ENCODE results near the gene PANK3.

The PANK3 gene

DNA sequence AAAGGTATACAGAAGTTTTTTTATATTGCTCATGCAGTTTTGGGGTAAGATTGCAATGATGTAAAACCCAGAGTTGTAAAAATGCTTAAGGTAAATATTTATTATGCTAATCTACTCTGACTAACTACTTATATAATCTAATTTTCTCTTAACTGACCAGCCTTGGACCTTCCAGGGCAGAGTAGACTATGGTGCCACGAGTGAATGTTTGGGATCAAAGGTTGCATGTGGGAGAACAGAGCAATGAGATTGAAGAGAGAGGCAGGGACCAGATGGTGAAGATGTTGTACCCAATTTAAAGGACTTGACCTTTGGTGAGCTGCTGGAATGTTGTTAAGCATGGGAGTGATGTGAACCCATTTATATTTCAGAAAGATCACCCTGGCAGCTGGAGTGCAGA lies 34.8 kb upstream of the PANK3 start:
- Histone ChIP-seq H4K20me1 (ENCODE audit: insufficient read depth, low read length) (no peaks in the 10 kb centered on the region), H3K4me2 (ENCODE audit: low read length) (no peak overlapping the region), H3K4me3 (ENCODE audit: low read length) (no peak overlapping the region), H2AFZ (ENCODE audit: low read depth, low read length) (no peak overlapping the region), H3K79me2 (ENCODE audit: low read length) (no peaks in the 10 kb centered on the region), H3K9me3 (ENCODE audit: insufficient read depth, low read length) (no peaks in the 10 kb centered on the region), H3K27me3 (ENCODE audit: low read depth, low read length) (peaks cover 5% of the 10 kb centered on the region; the same call in 1 of the 2 replicates), H3K27ac (ENCODE audit: low read length) (no peak overlapping the region), H3K9ac (ENCODE audit: low read length) (no peak overlapping the region), H3K4me1 (ENCODE audit: low read length) (no peaks in the 10 kb centered on the region), H3K36me3 (replicated peaks; ENCODE audit: low read depth, low read length) (no peaks in the 10 kb centered on the region)
- TF ChIP-seq, protein P1, sequence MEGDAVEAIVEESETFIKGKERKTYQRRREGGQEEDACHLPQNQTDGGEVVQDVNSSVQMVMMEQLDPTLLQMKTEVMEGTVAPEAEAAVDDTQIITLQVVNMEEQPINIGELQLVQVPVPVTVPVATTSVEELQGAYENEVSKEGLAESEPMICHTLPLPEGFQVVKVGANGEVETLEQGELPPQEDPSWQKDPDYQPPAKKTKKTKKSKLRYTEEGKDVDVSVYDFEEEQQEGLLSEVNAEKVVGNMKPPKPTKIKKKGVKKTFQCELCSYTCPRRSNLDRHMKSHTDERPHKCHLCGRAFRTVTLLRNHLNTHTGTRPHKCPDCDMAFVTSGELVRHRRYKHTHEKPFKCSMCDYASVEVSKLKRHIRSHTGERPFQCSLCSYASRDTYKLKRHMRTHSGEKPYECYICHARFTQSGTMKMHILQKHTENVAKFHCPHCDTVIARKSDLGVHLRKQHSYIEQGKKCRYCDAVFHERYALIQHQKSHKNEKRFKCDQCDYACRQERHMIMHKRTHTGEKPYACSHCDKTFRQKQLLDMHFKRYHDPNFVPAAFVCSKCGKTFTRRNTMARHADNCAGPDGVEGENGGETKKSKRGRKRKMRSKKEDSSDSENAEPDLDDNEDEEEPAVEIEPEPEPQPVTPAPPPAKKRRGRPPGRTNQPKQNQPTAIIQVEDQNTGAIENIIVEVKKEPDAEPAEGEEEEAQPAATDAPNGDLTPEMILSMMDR (IDR thresholded peaks at IDR 0.05; ENCODE audit: low read depth, low read length) = no peak
- TF ChIP-seq EZH2phosphoT487 (IDR thresholded peaks at IDR 0.05; ENCODE audit: low read depth) = no peak

DNA sequence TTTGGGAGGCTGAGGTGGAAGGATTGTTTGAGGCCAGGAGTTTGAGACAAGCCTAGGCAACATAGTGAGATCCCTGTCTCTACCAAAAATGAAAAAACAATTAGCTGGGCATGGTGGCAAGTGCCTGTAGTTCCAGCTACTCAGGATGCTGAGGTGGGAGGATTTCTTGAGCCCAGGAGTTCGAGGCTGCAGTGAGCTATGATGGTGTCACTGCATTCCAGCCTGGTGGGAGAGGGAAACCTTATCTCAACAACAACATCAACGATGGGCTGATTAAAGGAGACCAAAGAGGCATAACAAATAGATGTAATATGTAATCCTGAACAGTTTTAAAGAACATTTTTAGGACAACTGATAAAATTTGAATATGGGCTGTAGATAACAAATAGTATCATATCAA lies 34.2 kb upstream of the PANK3 start:
- Histone ChIP-seq H3K9me3 (ENCODE audit: insufficient read depth, low read length) (no peaks in the 10 kb centered on the region), H4K20me1 (ENCODE audit: insufficient read depth, low read length) (no peaks in the 10 kb centered on the region), H3K27me3 (ENCODE audit: low read depth, low read length) (peaks cover 5% of the 10 kb centered on the region; the same call in 1 of the 2 replicates), H3K27ac (ENCODE audit: low read length) (no peak overlapping the region), H3K36me3 (replicated peaks; ENCODE audit: low read depth, low read length) (no peaks in the 10 kb centered on the region), H3K4me3 (ENCODE audit: low read length) (no peak overlapping the region), H3K4me1 (ENCODE audit: low read length) (no peaks in the 10 kb centered on the region), H3K4me2 (ENCODE audit: low read length) (no peak overlapping the region), H2AFZ (ENCODE audit: low read depth, low read length) (no peak overlapping the region), H3K79me2 (ENCODE audit: low read length) (no peaks in the 10 kb centered on the region), H3K9ac (ENCODE audit: low read length) (no peak overlapping the region)
- no peak for TF ChIP-seq EZH2phosphoT487 (IDR thresholded peaks at IDR 0.05; ENCODE audit: low read depth)

DNA sequence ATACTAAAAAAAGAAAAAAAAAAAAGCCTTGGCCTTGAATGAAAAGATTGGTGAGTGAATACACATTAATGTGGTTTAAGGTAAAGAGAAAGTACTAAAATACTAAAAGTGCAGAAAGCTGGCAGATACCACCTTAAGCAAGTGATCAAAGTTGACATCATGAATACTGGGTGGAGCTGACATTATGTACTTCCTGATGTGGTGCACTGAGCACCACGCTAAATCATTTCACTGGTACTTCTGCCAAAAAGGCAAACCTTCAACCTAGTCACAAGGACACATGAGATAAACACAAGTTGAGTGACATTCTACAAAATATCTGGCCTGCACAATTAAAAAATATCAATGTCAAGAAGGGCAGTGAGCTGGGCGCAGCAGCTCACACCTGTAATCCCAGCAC lies 33.8 kb upstream of the PANK3 start:
- Histone ChIP-seq H3K79me2 (ENCODE audit: low read length) (no peaks in the 10 kb centered on the region), H4K20me1 (ENCODE audit: insufficient read depth, low read length) (no peaks in the 10 kb centered on the region), H3K27ac (ENCODE audit: low read length) (no peak overlapping the region), H2AFZ (ENCODE audit: low read depth, low read length) (no peak overlapping the region; the same call in 1 of the 2 replicates), H3K4me2 (ENCODE audit: low read length) (no peak overlapping the region), H3K9me3 (ENCODE audit: insufficient read depth, low read length) (no peaks in the 10 kb centered on the region), H3K4me1 (ENCODE audit: low read length) (peaks cover 3% of the 10 kb centered on the region; the same call in 1 of the 2 replicates), H3K27me3 (ENCODE audit: low read depth, low read length) (peaks cover 5% of the 10 kb centered on the region; the same call in 1 of the 2 replicates), H3K36me3 (replicated peaks; ENCODE audit: low read depth, low read length) (no peaks in the 10 kb centered on the region), H3K4me3 (ENCODE audit: low read length) (no peak overlapping the region), H3K9ac (ENCODE audit: low read length) (no peak overlapping the region)
- TF ChIP-seq, protein P1 (IDR thresholded peaks at IDR 0.05; ENCODE audit: low read depth, low read length) = no peak
- no peak for TF ChIP-seq EZH2phosphoT487 (IDR thresholded peaks at IDR 0.05; ENCODE audit: low read depth)

GRCh38 chr5:168612123-168612522 lies 33.0 kb upstream of the PANK3 start:
- H3K27me3 ChIP-seq (ENCODE audit: low read depth, low read length) = peaks cover 5% of the 10 kb centered on the region; the same call in 1 of the 2 replicates
- peaks cover 4% of the 10 kb centered on the region; the same call in 1 of the 2 replicates for H3K4me1 ChIP-seq (ENCODE audit: low read length)
- H3K27ac ChIP-seq (ENCODE audit: low read length) = no peak overlapping the region
- H3K9ac ChIP-seq (ENCODE audit: low read length) = no peak overlapping the region
- no peaks in the 10 kb centered on the region for H3K9me3 ChIP-seq (ENCODE audit: insufficient read depth, low read length)
- no peak overlapping the region for H3K4me2 ChIP-seq (ENCODE audit: low read length)
- H3K4me3 ChIP-seq (ENCODE audit: low read length) = no peak overlapping the region
- no peak overlapping the region for H2AFZ ChIP-seq (ENCODE audit: low read depth, low read length)
- no peak for TF ChIP-seq EZH2phosphoT487 (IDR thresholded peaks at IDR 0.05; ENCODE audit: low read depth)
- TF ChIP-seq, protein P1 (IDR thresholded peaks at IDR 0.05; ENCODE audit: low read depth, low read length) = no peak
- no peaks in the 10 kb centered on the region for H3K36me3 ChIP-seq (replicated peaks; ENCODE audit: low read depth, low read length)
- no peaks in the 10 kb centered on the region for H4K20me1 ChIP-seq (ENCODE audit: insufficient read depth, low read length)
- H3K79me2 ChIP-seq (ENCODE audit: low read length) = no peaks in the 10 kb centered on the region

All from OCI-LY3 (cell line).